BE2C (cell line): ENCODE results near the gene C1orf50.

ENCODE experiments used
- DNase-seq: peaks from one replicate; pipeline ENCODE4 v3.0.0-alpha.2; 2020
- H3K27me3 ChIP-seq: fragments of 250-450 bp; sonication (Bioruptor Pico); 2 replicates; pipeline ENCODE4 v1.5.1; 2020; ENCODE audit warnings: mild to moderate bottlenecking
- H3K36me3 ChIP-seq: fragments of 250-450 bp; sonication (Bioruptor Pico); 2 replicates; pipeline ENCODE4 v1.5.1; 2020; ENCODE audit warnings: mild to moderate bottlenecking
- H3K4me1 ChIP-seq: fragments of 250-450 bp; sonication (Bioruptor Pico); 2 replicates; pipeline ENCODE4 v1.5.1; 2020
- H3K4me3 ChIP-seq: 2 replicates; pipeline ENCODE4 v1.5.1; 2011; ENCODE audit warnings: low read depth, low read length
- H3K9me3 ChIP-seq: fragments of 250-450 bp; sonication (Bioruptor Pico); 2 replicates; pipeline ENCODE4 v1.5.1; 2020
- CTCF ChIP-seq: IDR thresholded peaks from 2 replicates; pipeline ENCODE4 v1.5.1; 2012; ENCODE audit warnings: mild to moderate bottlenecking, low read depth, low read length

C1orf50 gene

GRCh38 chr1:42730988-42731387 lies 36.1 kb upstream of the C1orf50 start:
- no peaks in the 10 kb centered on the region for H3K9me3 ChIP-seq
- no peak; the same call in 1 of the 2 replicates for TF ChIP-seq CTCF
- H3K4me3 ChIP-seq = no peak overlapping the region
- no peaks in the 10 kb centered on the region for H3K4me1 ChIP-seq
- no peaks in the 10 kb centered on the region for H3K27me3 ChIP-seq
- DNase-seq = no peak
- H3K36me3 ChIP-seq = no peaks in the 10 kb centered on the region

- H3K9me3 ChIP-seq = no peaks in the 10 kb centered on the region
- H3K4me3 ChIP-seq = no peak overlapping the region
- DNase-seq = no peak
- no peak for TF ChIP-seq CTCF
- H3K4me1 ChIP-seq = no peaks in the 10 kb centered on the region
- H3K27me3 ChIP-seq = no peaks in the 10 kb centered on the region
- no peaks in the 10 kb centered on the region for H3K36me3 ChIP-seq
Measured at GRCh38 chr1:42731585-42731984, 35.5 kb upstream of the C1orf50 start.

DNA sequence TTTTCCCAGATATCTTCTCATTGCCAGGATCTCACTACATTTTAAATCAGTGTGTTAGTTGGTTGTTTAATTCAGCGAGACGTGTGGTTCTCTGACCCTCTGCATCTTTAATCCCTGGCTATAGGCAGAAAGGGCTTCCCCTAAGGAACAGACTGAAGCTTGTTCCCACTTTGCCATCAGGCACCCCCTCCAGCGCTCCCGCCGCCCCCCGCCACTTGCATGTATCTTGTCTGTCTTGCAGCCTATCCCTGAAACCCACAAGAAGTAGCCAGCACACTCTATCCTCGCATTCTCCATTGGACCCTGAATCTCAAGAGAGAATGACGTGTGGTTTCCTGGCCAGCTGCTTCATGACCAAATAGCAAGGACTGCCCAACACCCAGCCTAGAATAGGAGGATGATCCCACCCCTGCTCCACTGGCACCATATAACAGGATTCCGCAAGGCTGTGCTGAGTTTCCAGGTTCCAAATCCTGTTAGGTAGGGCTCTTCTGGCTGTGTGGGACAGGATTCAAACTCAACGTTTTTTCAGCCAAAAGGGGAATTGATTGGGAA lies 34.8 kb upstream of the C1orf50 start:
- no peak for DNase-seq
- no peak overlapping the region for H3K4me3 ChIP-seq
- H3K27me3 ChIP-seq = no peaks in the 10 kb centered on the region
- no peaks in the 10 kb centered on the region for H3K9me3 ChIP-seq
- no peak for TF ChIP-seq CTCF
- H3K4me1 ChIP-seq = no peaks in the 10 kb centered on the region
- H3K36me3 ChIP-seq = no peaks in the 10 kb centered on the region

GRCh38 chr1:42733415-42734200 lies 33.4 kb upstream of the C1orf50 start:
- no peak overlapping the region for H3K4me3 ChIP-seq
- no peak for DNase-seq

DNA sequence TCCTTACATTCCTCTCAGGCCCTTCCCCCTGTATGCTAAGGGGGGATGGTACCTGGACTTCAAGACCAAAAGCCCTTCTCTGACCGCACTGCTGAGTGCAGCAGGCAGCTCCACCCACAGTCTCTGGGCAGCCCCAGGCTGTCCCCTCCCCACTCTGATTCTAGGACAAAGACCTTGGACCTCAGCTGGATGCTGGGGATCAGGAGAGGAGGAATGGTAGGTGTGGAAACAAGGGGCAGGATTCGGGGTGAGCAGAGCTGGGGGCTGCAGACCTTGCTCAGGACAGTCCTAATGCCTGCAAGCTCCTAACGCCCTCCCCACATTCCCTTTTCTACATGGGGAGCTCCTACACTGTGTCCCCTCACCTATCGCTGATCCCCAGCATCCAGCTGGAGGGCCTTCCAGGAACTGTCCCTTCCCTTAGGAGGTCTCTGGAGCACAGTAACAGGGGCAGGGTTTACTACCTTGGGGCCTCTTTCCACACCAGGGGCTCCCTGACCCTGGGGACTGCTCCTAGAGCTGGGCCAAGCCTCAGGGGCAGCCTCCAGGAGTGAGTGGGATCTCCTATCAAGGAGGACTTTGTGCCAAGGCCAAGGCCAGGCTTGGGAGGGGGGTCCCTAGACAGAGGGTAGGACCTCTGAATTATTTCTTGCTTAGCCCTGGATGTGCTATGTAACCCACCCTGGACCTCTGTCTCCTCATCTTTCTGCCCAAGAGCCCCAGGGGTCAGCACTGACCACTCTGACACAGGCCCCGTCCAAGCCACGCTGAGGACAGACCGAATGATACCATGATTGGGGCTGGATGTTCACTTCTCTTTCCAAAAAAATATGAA lies 32.6 kb upstream of the C1orf50 start:
- H3K27me3 ChIP-seq = no peaks in the 10 kb centered on the region
- H3K36me3 ChIP-seq = no peaks in the 10 kb centered on the region
- H3K4me3 ChIP-seq = no peak overlapping the region
- no peaks in the 10 kb centered on the region for H3K9me3 ChIP-seq
- no peaks in the 10 kb centered on the region for H3K4me1 ChIP-seq
- no peak for DNase-seq
- TF ChIP-seq CTCF = no peak

More at GRCh38 chr1:42733415-42734200, 33.4 kb upstream of the C1orf50 start:
- Histone ChIP-seq H3K27me3 (no peaks in the 10 kb centered on the region), H3K36me3 (no peaks in the 10 kb centered on the region), H3K9me3 (no peaks in the 10 kb centered on the region), H3K4me1 (no peaks in the 10 kb centered on the region)
- TF ChIP-seq CTCF = no peak
